22Rv1 (cell line): Measurements from ENCODE around the gene UBE3A.
A peak's percentile ranks its signal among the peaks of the same experiment; 100 is the strongest.

Experiments
- H3K27ac ChIP-seq: fragments of 450-650 bp; 2 replicates; pipeline ENCODE4 v1.5.1; 2017
- ZFX ChIP-seq: fragments of 450-650 bp; IDR thresholded peaks from 2 replicates; pipeline ENCODE4 v1.6.1; 2017; ENCODE audit warnings: antibody characterized with exemption, borderline replicate concordance
- TF ChIP-seq, protein P1 (sequence below): fragments of 450-650 bp; IDR thresholded peaks from 2 replicates; pipeline ENCODE4 v1.5.1; 2017; ENCODE audit warnings: mild to moderate bottlenecking

The UBE3A gene

DNA sequence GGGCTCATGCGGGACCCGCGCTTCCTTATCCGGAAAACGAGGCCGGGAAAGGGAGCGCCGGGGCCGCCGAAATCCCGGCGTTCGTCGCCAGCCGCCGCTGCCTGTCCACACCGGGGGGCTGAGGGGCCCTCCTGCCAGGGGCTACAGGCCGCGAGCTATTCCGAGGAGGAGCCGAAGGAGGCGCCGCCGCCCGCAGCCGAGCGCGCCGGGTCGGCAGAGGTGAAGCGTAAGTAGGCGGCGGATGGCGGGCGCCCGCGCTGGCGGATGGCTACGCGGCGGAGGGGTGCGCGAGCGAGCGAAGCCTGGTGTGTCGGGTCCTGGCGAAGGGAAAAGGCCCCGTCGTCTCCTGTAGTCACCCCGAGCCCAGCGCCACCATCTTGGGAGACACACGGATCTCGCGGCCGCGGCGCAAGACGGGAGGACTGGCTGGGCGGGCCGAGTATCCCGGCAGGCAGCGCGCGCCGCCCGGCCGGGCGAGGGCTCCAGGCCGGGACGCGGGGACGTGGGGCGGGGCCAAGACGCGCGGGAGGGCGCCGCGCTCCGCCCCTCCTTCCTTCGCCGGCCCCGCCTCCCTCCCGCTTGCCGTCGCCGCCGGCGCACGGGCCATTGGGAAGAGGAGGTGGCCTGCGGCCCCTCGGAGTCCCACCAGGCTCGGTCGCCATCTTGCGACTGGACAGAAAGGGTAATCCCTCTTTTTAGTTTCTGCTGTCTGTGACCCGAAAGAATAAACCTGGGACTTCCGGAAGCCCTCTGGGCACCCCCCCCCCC is at the start of gene UBE3A:
Gene UBE3A (minus strand): TSS at position 424 of the 768 bp plus-strand sequence. CDS start 29,917 bp downstream, outside the sequence.
- peak within 1 kb of the TSS; percentile 85 for H3K27ac ChIP-seq
- no peak for TF ChIP-seq ZFX
- TF ChIP-seq, protein P1, sequence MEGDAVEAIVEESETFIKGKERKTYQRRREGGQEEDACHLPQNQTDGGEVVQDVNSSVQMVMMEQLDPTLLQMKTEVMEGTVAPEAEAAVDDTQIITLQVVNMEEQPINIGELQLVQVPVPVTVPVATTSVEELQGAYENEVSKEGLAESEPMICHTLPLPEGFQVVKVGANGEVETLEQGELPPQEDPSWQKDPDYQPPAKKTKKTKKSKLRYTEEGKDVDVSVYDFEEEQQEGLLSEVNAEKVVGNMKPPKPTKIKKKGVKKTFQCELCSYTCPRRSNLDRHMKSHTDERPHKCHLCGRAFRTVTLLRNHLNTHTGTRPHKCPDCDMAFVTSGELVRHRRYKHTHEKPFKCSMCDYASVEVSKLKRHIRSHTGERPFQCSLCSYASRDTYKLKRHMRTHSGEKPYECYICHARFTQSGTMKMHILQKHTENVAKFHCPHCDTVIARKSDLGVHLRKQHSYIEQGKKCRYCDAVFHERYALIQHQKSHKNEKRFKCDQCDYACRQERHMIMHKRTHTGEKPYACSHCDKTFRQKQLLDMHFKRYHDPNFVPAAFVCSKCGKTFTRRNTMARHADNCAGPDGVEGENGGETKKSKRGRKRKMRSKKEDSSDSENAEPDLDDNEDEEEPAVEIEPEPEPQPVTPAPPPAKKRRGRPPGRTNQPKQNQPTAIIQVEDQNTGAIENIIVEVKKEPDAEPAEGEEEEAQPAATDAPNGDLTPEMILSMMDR: peak; percentile 26

- no peak overlapping the region for H3K27ac ChIP-seq
- TF ChIP-seq, protein P1: no peak
- TF ChIP-seq ZFX: no peak
These were observed 48.5 kb upstream of the UBE3A start for GRCh38 chr15:25487226-25487884.

- H3K27ac ChIP-seq: no peak overlapping the region
- no peak for TF ChIP-seq ZFX
- TF ChIP-seq, protein P1: no peak
These were observed 47.2 kb upstream of the UBE3A start for GRCh38 chr15:25486051-25486450.

- no peak overlapping the region for H3K27ac ChIP-seq
- no peak for TF ChIP-seq ZFX
These were observed 42.5 kb upstream of the UBE3A start for GRCh38 chr15:25481208-25481859.

- H3K27ac ChIP-seq: no peak overlapping the region
- TF ChIP-seq ZFX: no peak
- TF ChIP-seq, protein P1: no peak
These were observed 39.5 kb upstream of the UBE3A start for GRCh38 chr15:25478313-25478712.

DNA sequence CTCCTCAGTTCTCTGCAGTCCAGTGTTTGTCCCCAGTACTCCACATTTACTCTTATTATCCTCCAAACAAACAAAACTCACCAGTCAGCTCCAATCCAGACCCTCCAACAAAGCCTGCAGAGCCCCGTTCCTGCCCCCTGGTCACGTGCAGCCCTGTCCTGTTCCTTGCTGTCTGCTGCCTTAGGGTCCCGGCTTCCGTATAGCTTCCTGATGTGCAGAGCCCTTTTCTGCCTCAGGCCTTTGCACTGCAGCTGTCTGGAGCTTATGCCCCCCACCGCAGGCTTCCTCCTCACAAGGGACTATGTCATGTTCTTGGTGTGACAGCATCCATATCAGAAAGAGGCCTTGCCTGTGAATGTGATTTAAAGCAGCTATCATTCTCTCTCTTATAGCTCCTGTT is 39.0 kb upstream of the UBE3A start:
- no peak overlapping the region for H3K27ac ChIP-seq
- TF ChIP-seq, protein P1: no peak
- TF ChIP-seq ZFX: no peak

GRCh38 chr15:25474251-25474650 is 35.4 kb upstream of the UBE3A start:
- H3K27ac ChIP-seq: no peak overlapping the region
- TF ChIP-seq ZFX: no peak
- TF ChIP-seq, protein P1: no peak
